ENCODE data around the gene TLL2. TPM values are rescaled to one million over a fixed set of nuclear protein-coding genes. Genes with fewer than 3 reads are reported as not detected.

TLL2 gene
- total RNA-seq, 1 donor from 2014 or later: 0.25 TPM

DNA sequence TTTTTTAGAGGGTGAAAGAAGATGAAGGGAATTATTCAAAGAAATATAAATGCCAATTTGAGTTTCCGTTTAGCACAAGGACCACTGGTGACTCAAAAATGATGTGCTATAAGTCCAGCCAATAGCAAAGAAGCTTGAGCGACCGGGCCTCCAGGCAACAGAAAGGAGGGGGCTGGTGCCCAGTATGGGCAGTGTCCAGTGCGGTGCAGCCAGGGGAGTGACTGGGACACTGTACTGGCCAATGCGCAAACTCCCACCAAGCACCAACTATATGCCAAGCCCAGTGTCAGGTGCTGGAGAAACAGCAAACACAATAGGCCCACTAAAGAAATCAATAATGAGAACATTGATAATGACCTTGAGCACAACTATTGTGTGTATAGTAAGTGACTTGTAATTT is 144.8 kb downstream of the TLL2 start:
- Histone ChIP-seq H3K4me3 (no peak overlapping the region), H3K27ac (no peak overlapping the region), H3K36me3 (no peaks in the 10 kb centered on the region), H3K9me3 (no peaks in the 10 kb centered on the region), H3K27me3 (no peaks in the 10 kb centered on the region), H3K4me1 (no peaks in the 10 kb centered on the region)
- intact Hi-C loops (cut with DNase I): no loop called here
- no peak for DNase-seq (ENCODE audit: extremely low spot score in 2 of 2)
- no peak for TF ChIP-seq POLR2AphosphoS5 (IDR thresholded peaks at IDR 0.05; ENCODE audit: insufficient read depth in 1 of 2, low read depth in 1 of 2)
- TF ChIP-seq, protein P1, sequence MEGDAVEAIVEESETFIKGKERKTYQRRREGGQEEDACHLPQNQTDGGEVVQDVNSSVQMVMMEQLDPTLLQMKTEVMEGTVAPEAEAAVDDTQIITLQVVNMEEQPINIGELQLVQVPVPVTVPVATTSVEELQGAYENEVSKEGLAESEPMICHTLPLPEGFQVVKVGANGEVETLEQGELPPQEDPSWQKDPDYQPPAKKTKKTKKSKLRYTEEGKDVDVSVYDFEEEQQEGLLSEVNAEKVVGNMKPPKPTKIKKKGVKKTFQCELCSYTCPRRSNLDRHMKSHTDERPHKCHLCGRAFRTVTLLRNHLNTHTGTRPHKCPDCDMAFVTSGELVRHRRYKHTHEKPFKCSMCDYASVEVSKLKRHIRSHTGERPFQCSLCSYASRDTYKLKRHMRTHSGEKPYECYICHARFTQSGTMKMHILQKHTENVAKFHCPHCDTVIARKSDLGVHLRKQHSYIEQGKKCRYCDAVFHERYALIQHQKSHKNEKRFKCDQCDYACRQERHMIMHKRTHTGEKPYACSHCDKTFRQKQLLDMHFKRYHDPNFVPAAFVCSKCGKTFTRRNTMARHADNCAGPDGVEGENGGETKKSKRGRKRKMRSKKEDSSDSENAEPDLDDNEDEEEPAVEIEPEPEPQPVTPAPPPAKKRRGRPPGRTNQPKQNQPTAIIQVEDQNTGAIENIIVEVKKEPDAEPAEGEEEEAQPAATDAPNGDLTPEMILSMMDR (IDR thresholded peaks at IDR 0.05): no peak
- no peak for TF ChIP-seq POLR2A (IDR thresholded peaks at IDR 0.05)

DNA sequence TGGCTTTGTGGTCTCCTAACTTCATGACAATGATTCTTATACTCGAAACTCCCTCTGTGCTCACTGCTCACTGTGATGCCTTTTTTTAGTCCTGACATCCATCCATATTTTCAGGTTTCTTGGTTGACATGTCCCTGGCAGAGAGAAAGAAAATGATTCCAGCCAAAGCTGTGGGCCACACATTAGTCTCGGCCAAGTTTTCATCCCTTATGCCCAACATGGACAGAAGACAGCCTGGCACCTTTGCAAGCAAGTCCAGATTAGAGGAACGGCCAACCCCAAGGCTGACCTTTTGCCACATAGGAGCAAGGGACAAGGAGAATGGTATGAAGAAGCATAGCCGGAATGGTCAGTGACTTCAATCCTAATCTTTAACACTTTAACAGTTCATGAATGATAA is 146.3 kb downstream of the TLL2 start:
- intact Hi-C loops (cut with DNase I): no loop called here
- Histone ChIP-seq H3K27me3 (no peaks in the 10 kb centered on the region), H3K36me3 (no peaks in the 10 kb centered on the region), H3K9me3 (no peaks in the 10 kb centered on the region), H3K27ac (no peak overlapping the region), H3K4me3 (no peak overlapping the region), H3K4me1 (no peaks in the 10 kb centered on the region)
- DNase-seq (ENCODE audit: extremely low spot score in 2 of 2): no peak
- TF ChIP-seq POLR2AphosphoS5 (IDR thresholded peaks at IDR 0.05; ENCODE audit: insufficient read depth in 1 of 2, low read depth in 1 of 2): no peak
- TF ChIP-seq, protein P1 (IDR thresholded peaks at IDR 0.05): no peak
- no peak for TF ChIP-seq POLR2A (IDR thresholded peaks at IDR 0.05)

DNA sequence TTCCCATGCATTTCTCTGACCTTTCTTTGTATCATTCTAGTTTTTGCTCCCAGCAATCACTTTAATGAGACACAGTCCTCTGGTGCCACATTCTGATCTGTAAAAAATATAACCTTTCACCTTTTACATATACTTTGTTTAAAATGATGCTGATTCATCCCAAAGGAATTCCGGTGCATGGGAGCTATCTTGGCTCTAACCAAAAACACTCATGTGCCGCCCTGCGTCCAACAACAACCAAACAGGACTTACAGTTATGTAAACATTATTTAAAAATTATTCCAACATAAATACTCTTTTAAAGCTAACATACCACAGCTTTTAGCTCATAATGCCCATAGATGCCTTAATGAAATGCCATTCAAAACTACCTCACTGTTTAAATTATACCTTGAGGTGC is 147.2 kb downstream of the TLL2 start:
- Histone ChIP-seq H3K27ac (no peak overlapping the region), H3K27me3 (no peaks in the 10 kb centered on the region), H3K36me3 (no peaks in the 10 kb centered on the region), H3K4me3 (no peak overlapping the region), H3K9me3 (no peaks in the 10 kb centered on the region), H3K4me1 (no peaks in the 10 kb centered on the region)
- no peak for DNase-seq (ENCODE audit: extremely low spot score in 2 of 2)
- TF ChIP-seq POLR2AphosphoS5 (IDR thresholded peaks at IDR 0.05; ENCODE audit: insufficient read depth in 1 of 2, low read depth in 1 of 2): no peak
- TF ChIP-seq, protein P1 (IDR thresholded peaks at IDR 0.05): no peak
- no peak for TF ChIP-seq POLR2A (IDR thresholded peaks at IDR 0.05)
- intact Hi-C loops (cut with DNase I): no loop called here

DNA sequence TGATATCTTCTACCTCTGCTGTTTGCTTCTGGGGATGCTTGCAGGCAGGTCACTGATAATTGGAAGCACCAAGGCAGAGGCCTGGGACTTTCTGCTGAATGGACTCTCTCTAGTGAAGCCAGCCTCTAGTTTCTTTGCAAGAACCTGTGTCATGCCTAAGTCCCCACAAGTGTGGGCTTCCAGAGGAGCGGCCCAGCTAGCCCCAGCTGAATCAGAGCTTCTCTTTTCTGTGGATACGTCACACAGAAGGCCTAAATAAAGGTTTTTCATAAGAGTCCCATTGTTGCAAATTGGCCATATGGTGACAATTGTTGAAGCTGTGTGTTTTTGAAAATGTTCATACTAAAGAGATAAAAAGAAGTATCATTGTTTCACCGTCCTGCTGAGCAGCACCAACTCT is 148.2 kb downstream of the TLL2 start:
- intact Hi-C loops (cut with DNase I): no loop called here
- no peak overlapping the region for H3K4me3 ChIP-seq
- DNase-seq (ENCODE audit: extremely low spot score in 2 of 2): no peak
- H3K27me3 ChIP-seq: no peaks in the 10 kb centered on the region
- no peaks in the 10 kb centered on the region for H3K36me3 ChIP-seq
- H3K4me1 ChIP-seq: no peaks in the 10 kb centered on the region
- H3K9me3 ChIP-seq: no peaks in the 10 kb centered on the region
- TF ChIP-seq POLR2AphosphoS5 (IDR thresholded peaks at IDR 0.05; ENCODE audit: insufficient read depth in 1 of 2, low read depth in 1 of 2) (no peak), POLR2A (IDR thresholded peaks at IDR 0.05) (no peak)
- TF ChIP-seq, protein P1 (IDR thresholded peaks at IDR 0.05): no peak
- no peak overlapping the region for H3K27ac ChIP-seq

DNA sequence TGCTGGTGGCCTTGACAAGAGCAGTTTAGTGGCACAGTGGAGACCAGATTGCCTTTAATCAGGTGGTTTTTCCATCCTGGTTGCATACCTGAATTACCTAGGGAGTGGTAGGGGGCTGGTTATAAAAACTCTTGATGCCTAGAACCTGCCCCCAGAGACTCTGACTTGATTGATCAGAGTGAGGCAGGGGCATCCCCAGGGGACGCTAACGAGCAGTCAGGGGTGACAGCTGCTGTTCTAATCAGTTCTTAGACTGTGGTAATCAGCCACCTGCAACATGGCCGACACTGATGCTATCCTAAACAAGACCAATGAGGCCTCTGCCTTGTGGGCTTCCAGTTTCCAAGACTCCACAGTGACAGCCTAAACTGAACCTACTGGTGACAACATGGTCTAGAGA is 153.0 kb downstream of the TLL2 start:
- H3K27me3 ChIP-seq: no peaks in the 10 kb centered on the region
- intact Hi-C loops (cut with DNase I): no loop called here
- H3K4me1 ChIP-seq: no peaks in the 10 kb centered on the region
- no peaks in the 10 kb centered on the region for H3K9me3 ChIP-seq
- H3K4me3 ChIP-seq: no peak overlapping the region
- no peak overlapping the region for H3K27ac ChIP-seq
- TF ChIP-seq POLR2A (IDR thresholded peaks at IDR 0.05): no peak
- TF ChIP-seq POLR2AphosphoS5 (IDR thresholded peaks at IDR 0.05; ENCODE audit: insufficient read depth in 1 of 2, low read depth in 1 of 2): no peak
- TF ChIP-seq, protein P1 (IDR thresholded peaks at IDR 0.05): no peak
- DNase-seq (ENCODE audit: extremely low spot score in 2 of 2): no peak
- no peaks in the 10 kb centered on the region for H3K36me3 ChIP-seq
